Cardiac muscle cell (in vitro differentiated cells and primary cell): Measurements from ENCODE around the gene GID8. TPM values are rescaled to one million over a fixed set of nuclear protein-coding genes. Genes with fewer than 3 reads are reported as not detected.

Source experiments
- DNase-seq, 2 donors: peaks; one replicate each; pipeline versions ENCODE4 v3.0.0 to v3.0.0-alpha.2; 2010 to 2017; ENCODE audit warnings: low read depth in 1 of 2, low spot score in 1 of 2
- H3K27ac ChIP-seq: fragments of 200-600 bp; sonication (generic); 2 replicates; pipeline ENCODE4 v1.5.1; 2016
- H3K27me3 ChIP-seq: fragments of 200-600 bp; sonication (generic); 2 replicates; pipeline ENCODE4 v1.6.0; 2016; ENCODE audit warnings: control low read depth
- H3K36me3 ChIP-seq: fragments of 200-600 bp; sonication (generic); 2 replicates; pipeline ENCODE4 v1.5.1; 2016; ENCODE audit warnings: control low read depth
- H3K4me1 ChIP-seq: fragments of 200-600 bp; sonication (generic); 2 replicates; pipeline ENCODE4 v1.8.1; 2017; ENCODE audit warnings: low read depth, mild to moderate bottlenecking, mixed run types
- H3K4me3 ChIP-seq: fragments of 200-600 bp; sonication (generic); 2 replicates; pipeline ENCODE4 v1.5.1; 2016; ENCODE audit warnings: mild to moderate bottlenecking
- H3K9me3 ChIP-seq: fragments of 200-600 bp; sonication (generic); 2 replicates; pipeline ENCODE4 v1.5.1; 2017; ENCODE audit warnings: low read depth, mild to moderate bottlenecking, control low read depth
- polyA plus RNA-seq: library from polyadenylated mRNA; unstranded; fragments of >200 nt; fragmentation: Nextera tagmentation; extraction: Ambion mirVana; gene quantifications from 2 replicates; pipeline ENCODE4 v1.2.1, GENCODE V29; 2016
- total RNA-seq: library from RNA; depleted of rRNA; stranded (reverse); fragments of >200 nt; gene quantifications from 2 replicates; pipeline ENCODE4 v1.2.3, GENCODE V29; 2016
- TF ChIP-seq, protein P1 (sequence below): IDR thresholded peaks from 2 replicates; pipeline ENCODE4 v1.5.1; 2012; ENCODE audit warnings: low read depth, mild to moderate bottlenecking, low read length

The GID8 gene
- total and polyA plus RNA-seq, 2 experiments from 2014 or later, result 24.5 to 49.5 TPM

DNA sequence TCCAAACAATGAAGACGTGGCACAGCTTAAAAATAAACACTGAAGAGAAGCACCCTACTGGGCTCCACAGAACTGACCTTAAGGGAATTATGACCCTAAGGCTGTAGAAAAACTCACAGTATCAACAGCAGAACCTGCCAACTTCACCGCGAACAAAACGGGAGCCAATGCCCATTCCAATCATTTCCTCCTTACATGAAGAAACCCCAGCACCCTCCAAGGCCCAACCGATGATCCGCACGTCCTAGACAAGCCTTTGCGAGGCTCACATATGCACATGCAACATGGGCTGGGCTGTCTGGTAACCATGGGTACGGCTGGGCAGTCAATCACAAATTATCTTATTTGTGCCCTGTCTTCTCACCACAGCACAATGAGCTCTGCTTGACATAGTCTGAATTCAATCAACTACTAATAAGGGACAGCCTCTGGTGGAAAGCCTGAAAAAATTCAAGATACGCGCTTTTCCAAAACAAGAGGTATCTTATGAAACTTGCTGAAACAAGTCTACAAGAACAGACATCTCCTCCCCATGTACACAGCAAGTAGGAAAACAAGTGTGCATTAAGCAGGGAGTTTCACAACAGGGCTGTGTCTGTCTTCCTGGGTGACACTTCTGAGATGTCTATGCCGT, 13.4 kb upstream of the GID8 start:
- no peaks in the 10 kb centered on the region for H3K27me3 ChIP-seq
- DNase-seq, result peak in 1 of 2 donors; percentile 39
- TF ChIP-seq, protein P1, sequence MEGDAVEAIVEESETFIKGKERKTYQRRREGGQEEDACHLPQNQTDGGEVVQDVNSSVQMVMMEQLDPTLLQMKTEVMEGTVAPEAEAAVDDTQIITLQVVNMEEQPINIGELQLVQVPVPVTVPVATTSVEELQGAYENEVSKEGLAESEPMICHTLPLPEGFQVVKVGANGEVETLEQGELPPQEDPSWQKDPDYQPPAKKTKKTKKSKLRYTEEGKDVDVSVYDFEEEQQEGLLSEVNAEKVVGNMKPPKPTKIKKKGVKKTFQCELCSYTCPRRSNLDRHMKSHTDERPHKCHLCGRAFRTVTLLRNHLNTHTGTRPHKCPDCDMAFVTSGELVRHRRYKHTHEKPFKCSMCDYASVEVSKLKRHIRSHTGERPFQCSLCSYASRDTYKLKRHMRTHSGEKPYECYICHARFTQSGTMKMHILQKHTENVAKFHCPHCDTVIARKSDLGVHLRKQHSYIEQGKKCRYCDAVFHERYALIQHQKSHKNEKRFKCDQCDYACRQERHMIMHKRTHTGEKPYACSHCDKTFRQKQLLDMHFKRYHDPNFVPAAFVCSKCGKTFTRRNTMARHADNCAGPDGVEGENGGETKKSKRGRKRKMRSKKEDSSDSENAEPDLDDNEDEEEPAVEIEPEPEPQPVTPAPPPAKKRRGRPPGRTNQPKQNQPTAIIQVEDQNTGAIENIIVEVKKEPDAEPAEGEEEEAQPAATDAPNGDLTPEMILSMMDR, result no peak
- H3K27ac ChIP-seq, result peak overlapping the region; percentile 98
- H3K9me3 ChIP-seq, result no peaks in the 10 kb centered on the region
- peak overlapping the region; percentile 97 for H3K4me3 ChIP-seq
- peaks cover 37% of the 10 kb centered on the region for H3K4me1 ChIP-seq
- no peaks in the 10 kb centered on the region for H3K36me3 ChIP-seq

DNA sequence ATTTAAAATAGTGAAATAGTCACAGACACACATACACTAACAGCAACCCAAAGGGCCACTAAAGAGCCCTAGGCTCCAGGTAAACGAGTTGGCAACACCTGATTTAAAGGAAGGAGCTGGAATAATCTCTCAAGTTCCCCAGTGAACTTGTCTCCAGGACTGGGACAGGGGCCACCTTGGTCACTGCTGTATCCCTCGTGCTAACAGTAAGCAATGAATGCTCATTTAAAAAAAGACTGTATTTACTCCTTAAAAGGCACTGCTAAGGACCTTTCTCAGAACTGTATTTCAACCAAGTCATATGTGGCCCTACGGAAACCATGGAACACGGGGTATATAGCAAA, 12.9 kb upstream of the GID8 start:
- TF ChIP-seq, protein P1, result no peak
- no peaks in the 10 kb centered on the region for H3K9me3 ChIP-seq
- H3K27ac ChIP-seq, result peak overlapping the region; percentile 98
- H3K27me3 ChIP-seq, result no peaks in the 10 kb centered on the region
- peak overlapping the region; percentile 97 for H3K4me3 ChIP-seq
- H3K4me1 ChIP-seq, result peaks cover 32% of the 10 kb centered on the region
- H3K36me3 ChIP-seq, result no peaks in the 10 kb centered on the region
- DNase-seq, result no peak

DNA sequence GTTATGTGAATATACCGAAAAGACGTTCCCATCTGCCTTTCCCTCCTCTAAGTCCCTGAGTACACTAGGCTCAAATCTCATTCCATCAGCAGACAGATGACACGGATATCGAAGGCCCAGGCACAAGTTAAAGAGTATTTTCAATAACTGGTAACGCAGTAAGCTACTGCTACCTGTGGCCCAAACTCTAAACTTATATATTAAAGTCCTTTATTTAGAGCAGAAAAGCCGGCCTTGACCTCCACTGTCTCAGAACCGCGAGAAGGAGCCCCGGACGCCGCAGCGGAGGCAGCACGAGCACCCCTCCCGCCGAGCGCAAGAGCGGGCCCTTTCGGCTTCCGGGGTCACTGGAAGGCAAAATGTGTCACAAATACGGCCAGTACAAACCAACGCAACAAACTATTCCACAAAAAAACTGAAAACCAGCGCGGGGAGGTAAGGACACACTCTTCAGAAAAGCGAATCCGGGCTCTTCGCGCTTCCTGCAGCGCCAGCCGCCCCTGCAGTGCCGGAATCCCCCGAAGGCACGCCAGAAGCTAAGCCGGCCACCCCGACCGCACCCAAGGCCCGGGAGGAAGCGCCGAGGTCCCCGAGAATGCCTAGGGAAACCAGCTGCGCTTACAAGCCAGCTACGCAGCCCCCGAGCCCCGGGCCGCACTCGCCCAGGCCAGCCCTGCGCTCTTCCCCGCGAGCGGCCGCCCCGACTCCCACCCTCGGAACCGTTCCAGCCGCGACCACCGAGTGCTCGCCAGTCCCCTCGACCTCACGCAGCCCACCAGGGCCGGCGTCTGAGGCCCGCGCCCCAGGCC, 12.3 kb upstream of the GID8 start:
- peak; percentile 21 to 50 for DNase-seq
- H3K4me1 ChIP-seq, result peaks cover 26% of the 10 kb centered on the region
- peak overlapping the region; percentile 98 for H3K27ac ChIP-seq
- no peaks in the 10 kb centered on the region for H3K36me3 ChIP-seq
- no peaks in the 10 kb centered on the region for H3K9me3 ChIP-seq
- H3K4me3 ChIP-seq, result peak overlapping the region; percentile 97
- TF ChIP-seq, protein P1, result no peak
- no peaks in the 10 kb centered on the region for H3K27me3 ChIP-seq

GRCh38 chr20:62926229-62927127, 11.5 kb upstream of the GID8 start, which contains the start of gene DIDO1:
Gene DIDO1 (minus strand): TSS chr20:62926505.
- H3K4me1 ChIP-seq, result peaks cover 18% of the 10 kb centered on the region
- H3K27me3 ChIP-seq, result no peaks in the 10 kb centered on the region
- H3K36me3 ChIP-seq, result no peaks in the 10 kb centered on the region
- no peaks in the 10 kb centered on the region for H3K9me3 ChIP-seq
- peak within 1 kb of the TSS; percentile 98 for H3K27ac ChIP-seq
- peak; percentile 89 to 93 for DNase-seq
- H3K4me3 ChIP-seq, result peak within 1 kb of the TSS; percentile 97
- TF ChIP-seq, protein P1, result peak; percentile 71

DNA sequence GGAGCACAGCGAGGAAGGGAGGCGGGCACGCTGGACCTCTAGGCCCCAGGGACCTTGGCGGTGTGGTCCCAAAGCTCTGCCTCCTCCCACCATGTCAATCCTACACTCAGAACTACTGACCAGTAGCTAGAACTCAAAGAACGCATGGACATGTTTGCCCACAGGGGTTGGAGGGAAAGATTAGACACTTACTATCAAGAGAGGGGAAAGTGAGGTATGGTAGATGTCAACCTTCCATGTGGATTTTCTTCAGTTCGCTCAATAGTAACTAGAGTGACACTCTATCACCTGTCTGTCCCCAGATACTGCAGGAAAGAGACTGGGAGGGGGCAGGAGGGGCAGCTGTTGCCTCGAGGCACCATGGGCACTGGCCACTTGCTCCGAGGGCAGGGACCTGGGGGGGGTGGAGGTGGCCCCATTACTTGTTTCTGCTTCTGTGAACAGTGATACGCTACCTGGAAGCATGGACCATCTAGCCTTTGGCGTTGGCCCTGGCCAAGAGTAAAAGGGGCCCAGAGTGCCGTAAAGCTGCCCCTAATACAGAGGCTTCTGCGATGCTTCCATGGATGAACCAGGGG, 10.7 kb upstream of the GID8 start:
- peaks cover 16% of the 10 kb centered on the region for H3K4me1 ChIP-seq
- H3K9me3 ChIP-seq, result no peaks in the 10 kb centered on the region
- no peak for DNase-seq
- H3K4me3 ChIP-seq, result peak overlapping the region; percentile 97
- TF ChIP-seq, protein P1, result no peak
- H3K27ac ChIP-seq, result peak overlapping the region; percentile 98
- no peaks in the 10 kb centered on the region for H3K36me3 ChIP-seq
- H3K27me3 ChIP-seq, result no peaks in the 10 kb centered on the region
